Mucosa of gallbladder (tissue), 1 donor: ENCODE results near the gene FRMD6. TPM values are rescaled to one million over a fixed set of nuclear protein-coding genes. Genes with fewer than 3 reads are reported as not detected.

Experiments
- DNase-seq: peaks from one replicate; pipeline ENCODE4 v3.0.0-alpha.2; 2020; ENCODE audit warnings: low spot score
- total RNA-seq: library from RNA; stranded (reverse); gene quantifications from one replicate; pipeline ENCODE4 v1.2.1, GENCODE V29; 2021
- donor health status: DM: no; HTN: no; CAD: no.

Gene FRMD6
- total RNA-seq, 1 donor from 2014 or later, result 20.3 TPM

DNA sequence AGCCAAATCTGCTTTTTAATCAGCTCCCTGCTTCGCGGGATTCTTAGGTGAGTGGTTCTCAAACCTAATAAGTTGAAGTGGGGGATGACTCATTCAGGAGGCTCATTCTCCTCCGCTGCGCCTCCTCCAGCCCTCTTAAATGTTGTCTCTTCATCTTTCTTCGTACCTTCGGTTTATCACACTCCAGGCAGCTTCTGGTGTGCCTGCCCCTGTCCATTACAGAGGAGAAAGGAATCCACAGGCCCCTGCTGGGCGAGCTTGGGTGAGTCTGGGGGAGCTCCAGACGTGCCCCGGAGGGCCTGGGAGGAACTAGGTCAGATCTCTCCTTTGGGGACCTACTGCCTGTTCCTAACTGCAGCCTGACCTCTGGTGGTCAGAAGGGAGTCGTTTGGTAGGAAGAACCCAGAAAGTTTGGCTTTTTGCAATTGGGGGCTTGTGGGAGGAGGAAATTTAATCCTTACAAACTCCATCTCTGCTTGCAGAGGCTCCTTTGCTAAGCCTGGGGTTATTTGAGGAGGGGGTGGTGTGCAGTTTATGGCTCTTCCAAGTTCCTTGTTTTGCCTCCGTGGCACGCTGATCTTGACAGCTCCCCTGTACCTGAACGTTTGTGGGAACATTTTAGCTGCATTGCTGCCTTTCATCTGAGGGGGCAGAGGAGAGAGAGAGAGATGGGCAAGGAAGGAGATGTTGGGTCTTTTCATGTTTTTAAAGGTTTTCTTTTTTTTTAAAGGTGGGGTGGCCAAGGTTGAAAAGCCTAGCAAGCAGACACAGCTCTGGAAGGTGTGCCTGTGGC, 124.6 kb downstream of the FRMD6 start:
- DNase-seq, result no peak

DNA sequence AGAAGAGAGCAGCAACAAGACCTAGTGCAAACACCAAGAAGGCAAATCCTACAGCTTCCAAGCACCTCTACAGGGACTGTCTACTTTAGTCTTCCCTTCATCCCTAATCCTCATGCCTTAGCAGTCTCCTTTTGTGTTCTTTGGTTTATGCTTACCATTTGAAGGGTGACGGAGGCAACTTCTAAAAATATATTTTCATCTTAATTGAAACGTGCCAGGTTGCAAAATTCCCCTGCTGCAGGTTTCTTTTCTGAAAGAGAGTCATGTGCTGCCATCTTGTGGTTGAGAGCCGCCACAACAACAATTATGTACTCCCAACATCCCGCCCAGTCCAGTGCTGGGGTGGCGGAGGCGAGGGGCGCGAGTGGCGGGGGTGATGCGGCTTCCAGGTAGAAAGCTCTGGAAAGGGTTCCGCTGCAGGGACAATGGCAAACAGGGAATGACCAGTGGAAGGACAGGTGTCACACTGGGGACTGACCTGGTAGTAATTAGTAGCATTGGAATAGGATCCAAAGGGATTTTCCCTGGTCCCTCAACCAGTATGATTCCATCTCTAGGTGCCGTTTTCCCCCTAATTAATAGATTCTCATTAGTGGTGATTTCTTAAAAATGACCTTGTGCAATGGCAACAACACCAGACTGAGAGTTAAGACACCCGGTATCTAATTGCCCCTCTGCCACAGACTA, 128.4 kb downstream of the FRMD6 start:
- DNase-seq, result peak; percentile 79

Other genes with a start within 250 kb of the FRMD6 start
- gene GNG2, start 208.7 kb downstream of the FRMD6 start, total RNA-seq, result 14.2 TPM